ENCODE results near the gene TAF1C. TPM values are rescaled to one million over a fixed set of nuclear protein-coding genes. Genes with fewer than 3 reads are reported as not detected.

TAF1C gene
- total and polyA plus RNA-seq, 10 of the 15 experiments (the other 5 are each of a cell fraction or from before 2014, with no cell fraction given): 0.98 to 40.1 (median 15.4) TPM

DNA sequence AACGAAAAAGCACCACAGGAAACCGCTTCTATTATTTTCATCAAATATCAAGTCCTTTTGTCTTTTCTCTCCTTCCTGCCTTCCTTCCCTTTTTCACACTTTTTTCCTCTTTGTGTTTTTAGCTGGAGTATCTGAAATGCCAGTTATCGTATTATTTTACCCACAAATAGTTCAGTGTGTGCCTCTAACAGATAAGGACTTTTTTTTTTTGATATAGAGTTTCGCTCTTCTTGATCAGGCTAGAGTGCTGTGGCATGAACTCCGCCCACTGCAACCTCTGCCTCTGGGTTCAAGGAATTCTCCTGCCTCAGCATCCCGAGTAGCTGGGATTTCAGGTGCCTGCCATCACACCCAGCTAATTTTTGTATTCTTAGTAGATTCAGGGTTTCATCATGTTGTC lies 31.1 kb downstream of the TAF1C start:
- no peaks in the 10 kb centered on the region for H3K4me1 ChIP-seq (ENCODE audit: control insufficient read depth, insufficient read depth, low read length)
- H3K4me2 ChIP-seq (ENCODE audit: control insufficient read depth, insufficient read depth): no peak overlapping the region
- RAD21 ChIA-PET (ENCODE audit: unreplicated experiment): no interaction called here
- POLR2A ChIA-PET: no interaction called here
- H3K9ac ChIP-seq (ENCODE audit: control insufficient read depth, insufficient read depth, low read length): no peak overlapping the region
- 46% methylated on average over 6 of the region's 6 CpGs for WGBS (ENCODE audit: insufficient coverage, insufficient replicate concordance, low lambda C conversion rate, missing lambda C conversion rate)
- H3K36me3 ChIP-seq (ENCODE audit: control insufficient read depth in 2 of 2, insufficient read depth in 2 of 2, low read length in 1 of 2): no peaks in the 10 kb centered on the region
- intact Hi-C loops (cut with micrococcal nuclease; ENCODE audit: unreplicated experiment) (no loop called here), in situ Hi-C loops (cut with MboI) (no loop called here)
- no peaks in the 10 kb centered on the region for H3K9me3 ChIP-seq (replicated peaks; ENCODE audit: control insufficient read depth, insufficient read depth, low read length)
- FAIRE-seq (no peak), ATAC-seq (no peak), DNase-seq (ENCODE audit: low read depth, low spot score) (no peak)
- no peak overlapping the region for H2AFZ ChIP-seq (ENCODE audit: control insufficient read depth, low read depth, low read length)
- TF ChIP-seq, protein P1, sequence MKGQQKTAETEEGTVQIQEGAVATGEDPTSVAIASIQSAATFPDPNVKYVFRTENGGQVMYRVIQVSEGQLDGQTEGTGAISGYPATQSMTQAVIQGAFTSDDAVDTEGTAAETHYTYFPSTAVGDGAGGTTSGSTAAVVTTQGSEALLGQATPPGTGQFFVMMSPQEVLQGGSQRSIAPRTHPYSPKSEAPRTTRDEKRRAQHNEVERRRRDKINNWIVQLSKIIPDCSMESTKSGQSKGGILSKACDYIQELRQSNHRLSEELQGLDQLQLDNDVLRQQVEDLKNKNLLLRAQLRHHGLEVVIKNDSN (IDR thresholded peaks at IDR 0.05; ENCODE audit: borderline replicate concordance, extremely low read length, insufficient read depth, low read depth, low read length): no peak
- TF ChIP-seq MYC (IDR thresholded peaks at IDR 0.05; ENCODE audit: insufficient read depth, insufficient read length, insufficient replicate concordance, low read length, severe bottlenecking) (no peak), CHD2 (IDR thresholded peaks at IDR 0.05; ENCODE audit: borderline replicate concordance, low read depth, low read length) (no peak), DPF2 (IDR thresholded peaks at IDR 0.05) (no peak), NR2C2 (IDR thresholded peaks at IDR 0.05; ENCODE audit: borderline replicate concordance, control insufficient read depth, insufficient read length, low read depth) (no peak), SMAD1 (IDR thresholded peaks at IDR 0.05; ENCODE audit: low read depth, partially characterized antibody) (no peak), NR2F1 (conservative IDR thresholded peaks at IDR 0.05) (no peak)
- TF ChIP-seq, protein P2, sequence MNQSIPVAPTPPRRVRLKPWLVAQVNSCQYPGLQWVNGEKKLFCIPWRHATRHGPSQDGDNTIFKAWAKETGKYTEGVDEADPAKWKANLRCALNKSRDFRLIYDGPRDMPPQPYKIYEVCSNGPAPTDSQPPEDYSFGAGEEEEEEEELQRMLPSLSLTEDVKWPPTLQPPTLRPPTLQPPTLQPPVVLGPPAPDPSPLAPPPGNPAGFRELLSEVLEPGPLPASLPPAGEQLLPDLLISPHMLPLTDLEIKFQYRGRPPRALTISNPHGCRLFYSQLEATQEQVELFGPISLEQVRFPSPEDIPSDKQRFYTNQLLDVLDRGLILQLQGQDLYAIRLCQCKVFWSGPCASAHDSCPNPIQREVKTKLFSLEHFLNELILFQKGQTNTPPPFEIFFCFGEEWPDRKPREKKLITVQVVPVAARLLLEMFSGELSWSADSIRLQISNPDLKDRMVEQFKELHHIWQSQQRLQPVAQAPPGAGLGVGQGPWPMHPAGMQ (IDR thresholded peaks at IDR 0.05; ENCODE audit: borderline replicate concordance): no peak
- SMC1A ChIA-PET (ENCODE audit: uncharacterized antibody, unreplicated experiment): interaction anchor here (0.7 kb wide), 1 partner anchor 25 kb away, joined by 3 read pairs; no protein-coding TSS in a partner anchor
- no peaks in the 10 kb centered on the region for H4K20me1 ChIP-seq (ENCODE audit: control insufficient read depth, insufficient read depth)
- H3K27ac ChIP-seq (ENCODE audit: control insufficient read depth, insufficient read depth): no peak overlapping the region
- H3K4me3 ChIP-seq: no peak overlapping the region
- no peaks in the 10 kb centered on the region for H3K79me2 ChIP-seq (ENCODE audit: control insufficient read depth, insufficient read depth, low read length)
- peaks cover 0 to 2% of the 10 kb centered on the region in 2 experiments; a peak in 1 of 4 replicates for H3K27me3 ChIP-seq (replicated peaks in 1 of 2; ENCODE audit: control insufficient read depth in 2 of 2, insufficient read depth in 2 of 2, low read length in 1 of 2)
- no TSS peak for BruUV-seq (replicated peaks)
- CTCF ChIA-PET: interaction anchor here (0.8 to 1.4 kb wide), 3 partner anchors 12 to 90 kb away, joined by 3 to 5 read pairs (median 3); partner anchors contain the start of gene TAF1C
